GM12878 (cell line): ENCODE data around the gene MAML2. TPM values are rescaled to one million over a fixed set of nuclear protein-coding genes. Genes with fewer than 3 reads are reported as not detected.

Source experiments
- ATAC-seq: fragments of 200-7000 bp; cut with Tn5 transposase; 3 replicates; pipeline ENCODE4 v1.9.1; 2020; ENCODE audit warnings: mild to moderate bottlenecking, moderate library complexity
- BruUV-seq: library from RNA; stranded (reverse); fragments of 400-500 nt; replicated peaks from 2 replicates; lab custom pipeline; 2021; lab: Mats Ljungman, UMichigan
- CTCF ChIA-PET: fragments of 300-600 bp; sonication (Branson Sonifier 250); formaldehyde crosslinking; extraction: SDS; loops from one replicate; lab custom pipeline; 2021; ENCODE audit warnings: inconsistent platforms; lab: Yijun Ruan, JAX
- POLR2A ChIA-PET: fragments of 350-600 bp; formaldehyde crosslinking; extraction: SDS; loops from one replicate; lab custom pipeline; 2021; ENCODE audit warnings: inconsistent platforms; lab: Charles Lee
- RAD21 ChIA-PET: fragments of 300-600 bp; sonication (Branson Sonifier 250); formaldehyde crosslinking; loops from one replicate; lab custom pipeline; 2023; ENCODE audit warnings: antibody characterized with exemption; ENCODE audit not compliant: unreplicated experiment; lab: Charles Lee
- SMC1A ChIA-PET: fragments of 300-600 bp; sonication (Branson Sonifier 250); formaldehyde crosslinking; loops from one replicate; lab custom pipeline; 2023; ENCODE audit not compliant: unreplicated experiment, uncharacterized antibody; lab: Charles Lee
- DNase-seq: peaks from one replicate; pipeline ENCODE4 v3.0.0-alpha.2; 2011; ENCODE audit warnings: low read depth, low spot score
- FAIRE-seq: peaks from 3 replicates; lab custom pipeline; 2011; peaks lifted over from hg19 to GRCh38; lab: Jason Lieb, UNC
- H2AFZ ChIP-seq: 2 replicates; pipeline ENCODE4 v1.6.0; 2011; ENCODE audit warnings: low read depth, low read length, control low read depth; ENCODE audit not compliant: control insufficient read depth
- H3K27ac ChIP-seq: 2 replicates; pipeline ENCODE4 v1.5.1; 2011; ENCODE audit warnings: control low read depth; ENCODE audit not compliant: control insufficient read depth, insufficient read depth
- H3K27me3 ChIP-seq, 2 experiments: replicated peaks in 1 of 2; 2 replicates each; pipeline versions ENCODE4 v1.6.0 to v1.6.1; 2011; ENCODE audit warnings: low read length in 1 of 2; ENCODE audit not compliant: control insufficient read depth in 2 of 2, insufficient read depth in 2 of 2
- H3K36me3 ChIP-seq, 2 experiments: 2 replicates each; pipeline ENCODE4 v1.5.1; 2011; ENCODE audit warnings: low read length in 1 of 2; ENCODE audit not compliant: control insufficient read depth in 2 of 2, insufficient read depth in 2 of 2
- H3K4me1 ChIP-seq: 2 replicates; pipeline ENCODE4 v1.6.1; 2011; ENCODE audit warnings: mild to moderate bottlenecking, low read length, moderate library complexity, mixed read lengths; ENCODE audit not compliant: control insufficient read depth, insufficient read depth
- H3K4me2 ChIP-seq: 2 replicates; pipeline ENCODE4 v1.6.0; 2011; ENCODE audit warnings: control low read depth; ENCODE audit not compliant: control insufficient read depth, insufficient read depth
- H3K4me3 ChIP-seq: fragments of 200-600 bp; sonication (generic); 2 replicates; pipeline ENCODE4 v1.5.1; 2016
- H3K79me2 ChIP-seq: 2 replicates; pipeline ENCODE4 v1.6.0; 2011; ENCODE audit warnings: low read length; ENCODE audit not compliant: control insufficient read depth, insufficient read depth
- H3K9ac ChIP-seq: 2 replicates; pipeline ENCODE4 v1.8.0; 2011; ENCODE audit warnings: low read length, control low read depth, mixed read lengths; ENCODE audit not compliant: control insufficient read depth, insufficient read depth
- H3K9me3 ChIP-seq: replicated peaks from 3 replicates; pipeline ENCODE4 v1.5.1; 2011; ENCODE audit warnings: mild to moderate bottlenecking, low read length; ENCODE audit not compliant: control insufficient read depth, insufficient read depth
- H4K20me1 ChIP-seq: 2 replicates; pipeline ENCODE4 v1.6.0; 2011; ENCODE audit not compliant: control insufficient read depth, insufficient read depth
- JUNB ChIP-seq: IDR thresholded peaks from 2 replicates; pipeline ENCODE4 v1.6.1; 2016; ENCODE audit warnings: antibody characterized with exemption, mild to moderate bottlenecking
- NFIC ChIP-seq: IDR thresholded peaks from 2 replicates; pipeline ENCODE4 v1.6.1; 2012; ENCODE audit warnings: low read depth, mild to moderate bottlenecking, inconsistent platforms, low read length, moderate library complexity
- POU2F2 ChIP-seq: IDR thresholded peaks from 3 replicates; pipeline ENCODE4 v1.6.1; 2011; ENCODE audit warnings: low read depth, mild to moderate bottlenecking, low read length, borderline replicate concordance
- RCOR1 ChIP-seq: conservative IDR thresholded peaks from 2 replicates; pipeline ENCODE4 v1.6.1; 2012; ENCODE audit warnings: low read depth, low read length, improper control_type of control experiment
- RUNX3 ChIP-seq: IDR thresholded peaks from 2 replicates; pipeline ENCODE4 v1.6.1; 2012; ENCODE audit warnings: low read length, inconsistent platforms
- SP1 ChIP-seq: IDR thresholded peaks from one replicate; pipeline ENCODE4 v1.6.1; 2011; ENCODE audit warnings: low read depth, low read length
- TCF12 ChIP-seq: IDR thresholded peaks from 2 replicates; pipeline ENCODE4 v1.6.1; 2011; ENCODE audit warnings: low read depth, mild to moderate bottlenecking, low read length
- ZNF217 ChIP-seq: fragments of 450-650 bp; IDR thresholded peaks from 2 replicates; pipeline ENCODE4 v1.6.1; 2017; ENCODE audit warnings: antibody characterized with exemption, mild to moderate bottlenecking
- WGBS: methylation state at CpG from one replicate; pipeline ENCODE4 v1.1.6; 2016; ENCODE audit warnings: low lambda C conversion rate; ENCODE audit not compliant: insufficient replicate concordance, insufficient coverage; ENCODE audit errors: missing lambda C conversion rate; 5-methylcytosine and 5-hydroxymethylcytosine counted together
- in situ Hi-C: fragments of 300-500 bp; cut with MboI; formaldehyde crosslinking; loops from 9 replicates; pipeline ENCODE4 v1.14.3; 2018; ENCODE audit warnings: mixed read lengths
- intact Hi-C: fragments of 100-400 bp; cut with micrococcal nuclease; formaldehyde crosslinking; loops from one replicate; pipeline ENCODE4 v1.14.2; 2022; ENCODE audit not compliant: unreplicated experiment
- polyA plus RNA-seq, 11 experiments: library from polyadenylated mRNA; depleted of rRNA in 4 of 11; unstranded in 6 of 11; stranded (reverse) in 5 of 11; fragments of >200 nt; fragmentation: Nextera tagmentation in 4 of 11; fragmentation: Illumina TruSeq in 1 of 11; extraction: Ambion mirVana in 4 of 11; extraction: Trizol in 1 of 11; gene quantifications; 1 replicate in 1 of 11; 2 replicates in 10 of 11; pipeline versions ENCODE4 v1.2.1 to v1.2.3, GENCODE V29; 2011 to 2016; ENCODE audit warnings: inconsistent platforms in 2 of 11, missing spikeins in 2 of 11, low read depth in 1 of 11
- total RNA-seq, 4 experiments: library from RNA; depleted of rRNA in 3 of 4; stranded (reverse); fragments of >200 nt in 3 of 4; fragmentation: Illumina TruSeq in 1 of 4; extraction: Trizol in 1 of 4; gene quantifications; 2 replicates each; pipeline versions ENCODE4 v1.2.1 to v1.2.3, GENCODE V29; 2013 to 2021
- TF ChIP-seq, protein P1 (sequence below): fragments of 450-650 bp; IDR thresholded peaks from 2 replicates; pipeline ENCODE4 v1.6.1; 2017; ENCODE audit warnings: borderline replicate concordance
- TF ChIP-seq, protein P2 (sequence below): fragments of 450-650 bp; IDR thresholded peaks from 2 replicates; pipeline ENCODE4 v1.6.1; 2017; ENCODE audit warnings: antibody characterized with exemption, mild to moderate bottlenecking, moderate library complexity
- TF ChIP-seq, protein P3 (sequence below): fragments of 450-650 bp; IDR thresholded peaks from 2 replicates; pipeline ENCODE4 v1.6.1; 2017; ENCODE audit warnings: mild to moderate bottlenecking, moderate library complexity

Gene MAML2
- total and polyA plus RNA-seq, 10 of the 15 experiments (the other 5 are each of a cell fraction or from before 2014, with no cell fraction given), result 2.5 to 15.1 (median 12.0) TPM

DNA sequence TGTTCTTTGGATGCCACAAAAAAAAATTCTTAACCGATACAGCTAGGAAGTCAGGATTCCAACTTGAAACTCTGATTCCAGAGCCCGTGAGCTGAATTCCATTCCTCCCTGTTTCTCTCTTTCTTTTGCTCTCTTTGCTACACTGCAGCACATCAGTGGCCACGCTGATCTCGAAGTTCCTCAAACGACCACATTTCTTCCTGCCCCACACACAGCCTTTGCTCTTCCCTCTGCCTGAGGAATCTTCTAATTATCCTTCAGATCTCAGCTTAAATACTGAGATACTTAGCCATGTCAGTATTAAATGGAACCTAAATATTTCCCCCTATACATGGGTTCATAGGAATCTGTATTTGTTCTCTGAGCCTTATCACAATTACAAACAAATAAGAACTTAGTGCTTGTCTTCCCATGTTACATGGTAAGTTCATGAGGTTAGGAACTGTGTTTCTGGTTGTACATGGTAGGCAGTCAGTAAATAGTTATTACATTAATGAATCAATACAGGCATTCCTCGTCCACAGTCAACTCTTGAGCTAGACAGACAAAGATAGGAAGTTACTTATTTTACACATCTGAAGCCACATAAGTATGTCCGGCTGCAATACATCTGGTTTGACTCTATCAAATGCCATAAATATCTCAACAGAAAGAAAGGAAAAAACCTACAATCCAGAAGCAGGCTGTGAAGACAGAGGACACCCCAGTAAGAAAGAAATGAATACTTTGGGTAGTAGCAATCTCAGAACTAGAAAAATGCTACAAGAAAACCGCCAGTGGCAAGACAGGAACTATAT lies 86.6 kb downstream of the MAML2 start:
- intact Hi-C loops, result loop anchor here (2.0 to 5.0 kb wide), 4 partner anchors 32 to 131 kb away; partner anchors contain the start of genes CCDC82 and MAML2
- 19% methylated on average over 8 of the region's 8 CpGs for WGBS
- no peak for FAIRE-seq
- TF ChIP-seq SP1 (no peak), RUNX3 (peak; percentile 22; the same call in 1 of the 2 replicates), ZNF217 (no peak), NFIC (0 out of 2 replicates have a peak, but pooled peaks have one; percentile 59), JUNB (peak; percentile 43), TCF12 (no peak), POU2F2 (no peak), RCOR1 (no peak)
- TF ChIP-seq, protein P1, sequence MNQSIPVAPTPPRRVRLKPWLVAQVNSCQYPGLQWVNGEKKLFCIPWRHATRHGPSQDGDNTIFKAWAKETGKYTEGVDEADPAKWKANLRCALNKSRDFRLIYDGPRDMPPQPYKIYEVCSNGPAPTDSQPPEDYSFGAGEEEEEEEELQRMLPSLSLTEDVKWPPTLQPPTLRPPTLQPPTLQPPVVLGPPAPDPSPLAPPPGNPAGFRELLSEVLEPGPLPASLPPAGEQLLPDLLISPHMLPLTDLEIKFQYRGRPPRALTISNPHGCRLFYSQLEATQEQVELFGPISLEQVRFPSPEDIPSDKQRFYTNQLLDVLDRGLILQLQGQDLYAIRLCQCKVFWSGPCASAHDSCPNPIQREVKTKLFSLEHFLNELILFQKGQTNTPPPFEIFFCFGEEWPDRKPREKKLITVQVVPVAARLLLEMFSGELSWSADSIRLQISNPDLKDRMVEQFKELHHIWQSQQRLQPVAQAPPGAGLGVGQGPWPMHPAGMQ, result no peak
- TF ChIP-seq, protein P2, sequence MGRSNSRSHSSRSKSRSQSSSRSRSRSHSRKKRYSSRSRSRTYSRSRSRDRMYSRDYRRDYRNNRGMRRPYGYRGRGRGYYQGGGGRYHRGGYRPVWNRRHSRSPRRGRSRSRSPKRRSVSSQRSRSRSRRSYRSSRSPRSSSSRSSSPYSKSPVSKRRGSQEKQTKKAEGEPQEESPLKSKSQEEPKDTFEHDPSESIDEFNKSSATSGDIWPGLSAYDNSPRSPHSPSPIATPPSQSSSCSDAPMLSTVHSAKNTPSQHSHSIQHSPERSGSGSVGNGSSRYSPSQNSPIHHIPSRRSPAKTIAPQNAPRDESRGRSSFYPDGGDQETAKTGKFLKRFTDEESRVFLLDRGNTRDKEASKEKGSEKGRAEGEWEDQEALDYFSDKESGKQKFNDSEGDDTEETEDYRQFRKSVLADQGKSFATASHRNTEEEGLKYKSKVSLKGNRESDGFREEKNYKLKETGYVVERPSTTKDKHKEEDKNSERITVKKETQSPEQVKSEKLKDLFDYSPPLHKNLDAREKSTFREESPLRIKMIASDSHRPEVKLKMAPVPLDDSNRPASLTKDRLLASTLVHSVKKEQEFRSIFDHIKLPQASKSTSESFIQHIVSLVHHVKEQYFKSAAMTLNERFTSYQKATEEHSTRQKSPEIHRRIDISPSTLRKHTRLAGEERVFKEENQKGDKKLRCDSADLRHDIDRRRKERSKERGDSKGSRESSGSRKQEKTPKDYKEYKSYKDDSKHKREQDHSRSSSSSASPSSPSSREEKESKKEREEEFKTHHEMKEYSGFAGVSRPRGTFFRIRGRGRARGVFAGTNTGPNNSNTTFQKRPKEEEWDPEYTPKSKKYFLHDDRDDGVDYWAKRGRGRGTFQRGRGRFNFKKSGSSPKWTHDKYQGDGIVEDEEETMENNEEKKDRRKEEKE, result no peak
- TF ChIP-seq, protein P3, sequence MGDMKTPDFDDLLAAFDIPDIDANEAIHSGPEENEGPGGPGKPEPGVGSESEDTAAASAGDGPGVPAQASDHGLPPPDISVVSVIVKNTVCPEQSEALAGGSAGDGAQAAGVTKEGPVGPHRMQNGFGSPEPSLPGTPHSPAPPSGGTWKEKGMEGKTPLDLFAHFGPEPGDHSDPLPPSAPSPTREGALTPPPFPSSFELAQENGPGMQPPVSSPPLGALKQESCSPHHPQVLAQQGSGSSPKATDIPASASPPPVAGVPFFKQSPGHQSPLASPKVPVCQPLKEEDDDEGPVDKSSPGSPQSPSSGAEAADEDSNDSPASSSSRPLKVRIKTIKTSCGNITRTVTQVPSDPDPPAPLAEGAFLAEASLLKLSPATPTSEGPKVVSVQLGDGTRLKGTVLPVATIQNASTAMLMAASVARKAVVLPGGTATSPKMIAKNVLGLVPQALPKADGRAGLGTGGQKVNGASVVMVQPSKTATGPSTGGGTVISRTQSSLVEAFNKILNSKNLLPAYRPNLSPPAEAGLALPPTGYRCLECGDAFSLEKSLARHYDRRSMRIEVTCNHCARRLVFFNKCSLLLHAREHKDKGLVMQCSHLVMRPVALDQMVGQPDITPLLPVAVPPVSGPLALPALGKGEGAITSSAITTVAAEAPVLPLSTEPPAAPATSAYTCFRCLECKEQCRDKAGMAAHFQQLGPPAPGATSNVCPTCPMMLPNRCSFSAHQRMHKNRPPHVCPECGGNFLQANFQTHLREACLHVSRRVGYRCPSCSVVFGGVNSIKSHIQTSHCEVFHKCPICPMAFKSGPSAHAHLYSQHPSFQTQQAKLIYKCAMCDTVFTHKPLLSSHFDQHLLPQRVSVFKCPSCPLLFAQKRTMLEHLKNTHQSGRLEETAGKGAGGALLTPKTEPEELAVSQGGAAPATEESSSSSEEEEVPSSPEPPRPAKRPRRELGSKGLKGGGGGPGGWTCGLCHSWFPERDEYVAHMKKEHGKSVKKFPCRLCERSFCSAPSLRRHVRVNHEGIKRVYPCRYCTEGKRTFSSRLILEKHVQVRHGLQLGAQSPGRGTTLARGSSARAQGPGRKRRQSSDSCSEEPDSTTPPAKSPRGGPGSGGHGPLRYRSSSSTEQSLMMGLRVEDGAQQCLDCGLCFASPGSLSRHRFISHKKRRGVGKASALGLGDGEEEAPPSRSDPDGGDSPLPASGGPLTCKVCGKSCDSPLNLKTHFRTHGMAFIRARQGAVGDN, result no peak

More for the DNA sequence above, 86.6 kb downstream of the MAML2 start:
- ATAC-seq (peak; percentile 12), DNase-seq (no peak)
- in situ Hi-C loops, result no loop called here
- H3K27ac ChIP-seq, result peak overlapping the region; percentile 72
- peak overlapping the region; percentile 11 for H3K9ac ChIP-seq
- H3K4me3 ChIP-seq, result 0 out of 2 replicates have a peak overlapping the region, but pooled peaks have one; percentile 15
- H3K36me3 ChIP-seq, result no peaks in the 10 kb centered on the region
- H3K27me3 ChIP-seq, result no peaks in the 10 kb centered on the region
- H2AFZ ChIP-seq, result no peak overlapping the region; the same call in 1 of the 2 replicates
- BruUV-seq, result no TSS peak
- peaks cover 70% of the 10 kb centered on the region for H3K4me1 ChIP-seq
- peaks cover 59% of the 10 kb centered on the region for H3K79me2 ChIP-seq
- H3K9me3 ChIP-seq, result no peaks in the 10 kb centered on the region
- RAD21 ChIA-PET, result interaction anchor here (0.7 to 4.4 kb wide), 8 partner anchors 12 to 87 kb away, joined by 3 to 34 read pairs (median 6); partner anchors contain the start of gene MAML2
- CTCF ChIA-PET, result interaction anchor here (1.1 to 9.2 kb wide), 7 partner anchors 10 to 201 kb away, joined by 3 to 88 read pairs (median 6); partner anchors contain the start of gene MAML2
- no peaks in the 10 kb centered on the region for H4K20me1 ChIP-seq
- SMC1A ChIA-PET, result interaction anchor here (0.8 to 5.5 kb wide), 18 partner anchors 9 to 332 kb away, joined by 3 to 84 read pairs (median 4); partner anchors contain the start of genes CCDC82, JRKL and MAML2
- POLR2A ChIA-PET, result interaction anchor here (0.7 to 5.1 kb wide), 4 partner anchors 13 to 1707 kb away, joined by 3 to 50 read pairs (median 8); no protein-coding TSS in a partner anchor
- peak overlapping the region; percentile 69 for H3K4me2 ChIP-seq
